Amygdala (tissue), 56 donors: ENCODE measurements around the gene ITPKB.
"Not testable (repeated sequence)": the region's sequence is repeated elsewhere in the genome, so short reads cannot be mapped to it uniquely, and the experiment has no call there.

Source experiments
- DNase-seq, 56 donors: peaks; one replicate each; lab custom pipeline; 2025; lab: John Stamatoyannopoulos, UW

ITPKB gene

GRCh38 chr1:226608699-226609505 lies 130.2 kb downstream of the ITPKB start:
- peak in 34 of 56 donors; percentile 10 to 79 (median 46) for DNase-seq

GRCh38 chr1:226607821-226608220 lies 131.3 kb downstream of the ITPKB start:
- DNase-seq, result no peak

- no peak for DNase-seq
Measured at GRCh38 chr1:226607268-226607660, 131.8 kb downstream of the ITPKB start.

GRCh38 chr1:226606311-226607267 lies 132.5 kb downstream of the ITPKB start:
- no peak for DNase-seq

- no peak for DNase-seq
Measured at GRCh38 chr1:226605318-226605950, 133.6 kb downstream of the ITPKB start.

- DNase-seq, result no peak
Measured at GRCh38 chr1:226604560-226605317, 134.3 kb downstream of the ITPKB start.

GRCh38 chr1:226603858-226604559 lies 135.1 kb downstream of the ITPKB start:
- no peak for DNase-seq

GRCh38 chr1:226603022-226603857 lies 135.8 kb downstream of the ITPKB start:
- DNase-seq, result peak in 28 of 56 donors; percentile 14 to 85 (median 40)

GRCh38 chr1:226602186-226603021 lies 136.7 kb downstream of the ITPKB start:
- DNase-seq, result no peak

- no peak for DNase-seq
Measured at GRCh38 chr1:226601456-226601855, 137.6 kb downstream of the ITPKB start.

GRCh38 chr1:226600254-226600653 lies 138.8 kb downstream of the ITPKB start:
- DNase-seq, result no peak

GRCh38 chr1:226599636-226600238 lies 139.3 kb downstream of the ITPKB start:
- DNase-seq, result no peak

- DNase-seq, result not testable (repeated sequence)
Measured at GRCh38 chr1:226598955-226599354, 140.1 kb downstream of the ITPKB start.

- DNase-seq, result no peak
Measured at GRCh38 chr1:226598455-226598849, 140.6 kb downstream of the ITPKB start.

- no peak for DNase-seq
Measured at GRCh38 chr1:226597616-226598454, 141.2 kb downstream of the ITPKB start.

- DNase-seq, result no peak
Measured at GRCh38 chr1:226596531-226597165, 142.4 kb downstream of the ITPKB start.
